HAP-1 (cell line): ENCODE data around the gene PPP3R2.
"Not testable (repeated sequence)": the region's sequence is repeated elsewhere in the genome, so short reads cannot be mapped to it uniquely, and the experiment has no call there.

Source experiments
- DNase-seq, 2 experiments: peaks; one replicate each; pipeline ENCODE4 v3.0.0-alpha.2; 2016 to 2020; ENCODE audit warnings: low spot score in 2 of 2
- H3K27me3 ChIP-seq: fragments of 250-450 bp; sonication (Bioruptor Pico); 2 replicates; pipeline ENCODE4 v1.5.1; 2020; ENCODE audit warnings: low read depth, mild to moderate bottlenecking, moderate library complexity
- H3K36me3 ChIP-seq: fragments of 250-450 bp; sonication (Bioruptor Pico); replicated peaks from 2 replicates; pipeline ENCODE4 v1.5.1; 2020; ENCODE audit warnings: mild to moderate bottlenecking
- H3K4me1 ChIP-seq: fragments of 250-450 bp; sonication (Bioruptor Pico); 2 replicates; pipeline ENCODE4 v1.5.1; 2020; ENCODE audit warnings: mild to moderate bottlenecking
- H3K4me3 ChIP-seq: fragments of 250-450 bp; sonication (Bioruptor Pico); 2 replicates; pipeline ENCODE4 v1.5.1; 2020; ENCODE audit warnings: mild to moderate bottlenecking, moderate library complexity
- H3K9me3 ChIP-seq: fragments of 250-450 bp; sonication (Bioruptor Pico); 2 replicates; pipeline ENCODE4 v1.5.1; 2020; ENCODE audit warnings: mild to moderate bottlenecking, moderate library complexity
- in situ Hi-C: fragments of 300-500 bp; cut with MboI; formaldehyde crosslinking; loops from 3 replicates; pipeline ENCODE4 v1.14.3; 2020; ENCODE audit warnings: low sequenced_read_pairs, inconsistent platforms, mixed read lengths

Gene PPP3R2

DNA sequence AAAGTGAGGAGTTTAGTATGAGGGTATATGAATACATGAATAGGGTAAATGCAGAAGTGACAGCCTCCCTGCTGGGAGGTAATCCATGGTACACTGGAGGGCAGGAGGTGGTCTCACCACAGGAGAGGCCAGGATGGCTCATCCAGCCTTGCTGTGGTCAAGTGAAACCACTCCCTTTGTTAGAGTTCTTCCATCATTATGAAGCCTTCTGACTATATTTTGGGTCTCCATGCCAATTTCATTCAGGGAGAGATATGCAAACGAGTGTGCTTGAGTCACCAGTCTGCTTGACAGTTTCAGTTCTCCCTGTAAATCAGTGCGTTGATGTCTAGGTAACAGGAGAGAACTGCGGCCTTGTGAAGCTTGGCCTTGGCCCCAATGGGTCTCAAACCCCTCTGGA lies 16.4 kb downstream of the PPP3R2 start:
- no peaks in the 10 kb centered on the region for H3K36me3 ChIP-seq
- no peak for DNase-seq
- H3K9me3 ChIP-seq = no peaks in the 10 kb centered on the region
- H3K4me3 ChIP-seq = no peak overlapping the region
- in situ Hi-C loops = no loop called here
- H3K4me1 ChIP-seq = peaks cover 9% of the 10 kb centered on the region; the same call in 1 of the 2 replicates
- H3K27me3 ChIP-seq = no peaks in the 10 kb centered on the region

- no peak overlapping the region for H3K4me3 ChIP-seq
- no peak for DNase-seq
- in situ Hi-C loops = no loop called here
- no peaks in the 10 kb centered on the region for H3K27me3 ChIP-seq
- no peaks in the 10 kb centered on the region for H3K9me3 ChIP-seq
- no peaks in the 10 kb centered on the region for H3K36me3 ChIP-seq
- peaks cover 4% of the 10 kb centered on the region; the same call in 1 of the 2 replicates for H3K4me1 ChIP-seq
Observed at GRCh38 chr9:101574731-101575333, 19.9 kb downstream of the PPP3R2 start.

- Histone ChIP-seq H3K36me3 (no peaks in the 10 kb centered on the region; the same call in 1 of the 2 replicates), H3K27me3 (no peaks in the 10 kb centered on the region)
- in situ Hi-C loops = no loop called here
Observed at GRCh38 chr9:101572316-101572715, 22.5 kb downstream of the PPP3R2 start.

GRCh38 chr9:101571114-101571513 lies 23.7 kb downstream of the PPP3R2 start:
- no peaks in the 10 kb centered on the region; the same call in 1 of the 2 replicates for H3K36me3 ChIP-seq

More at GRCh38 chr9:101572316-101572715, 22.5 kb downstream of the PPP3R2 start:
- Histone ChIP-seq H3K9me3 (no peaks in the 10 kb centered on the region), H3K4me3 (no peak overlapping the region), H3K4me1 (0 out of 2 replicates have a peak, but pooled peaks cover 2% of the 10 kb centered on the region)
- no peak for DNase-seq

DNA sequence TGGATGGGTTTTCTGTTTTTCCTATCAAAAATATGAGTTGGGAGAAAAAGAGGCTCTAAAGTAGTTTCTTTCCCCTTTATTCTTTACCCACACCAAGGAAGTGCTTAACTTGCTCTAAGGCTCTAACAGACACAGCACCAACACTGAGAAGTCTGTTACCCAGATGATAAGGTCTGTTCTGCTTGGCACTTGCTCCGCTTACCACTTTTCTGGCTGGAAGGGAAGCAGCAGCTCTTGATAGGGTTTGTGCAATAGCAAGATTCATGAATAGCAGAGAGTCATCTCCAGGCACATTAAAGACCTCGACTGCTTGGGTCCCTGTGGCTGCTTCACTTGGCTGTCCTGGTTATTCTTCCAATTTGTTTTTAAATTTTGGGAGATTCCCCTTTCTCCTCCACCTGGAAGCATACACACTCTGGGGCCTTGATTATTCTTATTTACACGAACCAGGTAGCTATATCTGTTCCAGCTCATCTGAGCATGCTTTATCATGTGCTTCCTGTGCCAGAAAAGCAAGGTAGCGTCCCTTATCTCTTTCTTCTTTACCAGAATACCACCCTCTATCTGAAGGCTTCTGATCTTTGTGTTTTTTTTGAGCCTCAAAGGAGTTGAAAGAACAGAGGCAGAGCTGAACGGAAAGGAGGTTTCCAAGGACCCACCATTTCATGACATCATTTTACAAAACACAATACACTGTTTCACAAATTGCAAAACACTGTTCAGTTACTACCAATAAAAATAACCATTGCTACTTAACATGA lies 24.8 kb downstream of the PPP3R2 start:
- H3K27me3 ChIP-seq = no peaks in the 10 kb centered on the region
- DNase-seq = no peak
- in situ Hi-C loops = no loop called here

More at GRCh38 chr9:101571114-101571513, 23.7 kb downstream of the PPP3R2 start:
- DNase-seq = no peak
- Histone ChIP-seq H3K4me3 (no peak overlapping the region), H3K9me3 (no peaks in the 10 kb centered on the region), H3K27me3 (no peaks in the 10 kb centered on the region), H3K4me1 (0 out of 2 replicates have a peak, but pooled peaks cover 2% of the 10 kb centered on the region)
- in situ Hi-C loops = no loop called here

GRCh38 chr9:101567725-101568350 lies 26.9 kb downstream of the PPP3R2 start:
- Histone ChIP-seq H3K9me3 (no peaks in the 10 kb centered on the region), H3K4me3 (no peak overlapping the region), H3K27me3 (no peaks in the 10 kb centered on the region), H3K36me3 (peaks cover 6% of the 10 kb centered on the region), H3K4me1 (0 out of 2 replicates have a peak, but pooled peaks cover 2% of the 10 kb centered on the region)
- no peak for DNase-seq
- in situ Hi-C loops = no loop called here

More for the DNA sequence above, 24.8 kb downstream of the PPP3R2 start:
- Histone ChIP-seq H3K36me3 (no peaks in the 10 kb centered on the region; the same call in 1 of the 2 replicates), H3K9me3 (no peaks in the 10 kb centered on the region), H3K4me3 (no peak overlapping the region), H3K4me1 (0 out of 2 replicates have a peak, but pooled peaks cover 2% of the 10 kb centered on the region)

- H3K27me3 ChIP-seq = no peaks in the 10 kb centered on the region
- 0 out of 2 replicates have a peak, but pooled peaks cover 2% of the 10 kb centered on the region for H3K4me1 ChIP-seq
- no peak overlapping the region for H3K4me3 ChIP-seq
- H3K9me3 ChIP-seq = no peaks in the 10 kb centered on the region
- in situ Hi-C loops = no loop called here
- peaks cover 13% of the 10 kb centered on the region for H3K36me3 ChIP-seq
- peak; percentile 20 to 33 for DNase-seq
Observed at GRCh38 chr9:101566904-101567724, 27.7 kb downstream of the PPP3R2 start.

GRCh38 chr9:101564252-101564651 lies 30.5 kb downstream of the PPP3R2 start:
- in situ Hi-C loops = no loop called here
- no peaks in the 10 kb centered on the region for H3K27me3 ChIP-seq
- H3K9me3 ChIP-seq = no peaks in the 10 kb centered on the region
- H3K4me3 ChIP-seq = no peak overlapping the region
- DNase-seq = no peak
- H3K4me1 ChIP-seq = peaks cover 3% of the 10 kb centered on the region; the same call in 1 of the 2 replicates
- peaks cover 35% of the 10 kb centered on the region for H3K36me3 ChIP-seq

DNA sequence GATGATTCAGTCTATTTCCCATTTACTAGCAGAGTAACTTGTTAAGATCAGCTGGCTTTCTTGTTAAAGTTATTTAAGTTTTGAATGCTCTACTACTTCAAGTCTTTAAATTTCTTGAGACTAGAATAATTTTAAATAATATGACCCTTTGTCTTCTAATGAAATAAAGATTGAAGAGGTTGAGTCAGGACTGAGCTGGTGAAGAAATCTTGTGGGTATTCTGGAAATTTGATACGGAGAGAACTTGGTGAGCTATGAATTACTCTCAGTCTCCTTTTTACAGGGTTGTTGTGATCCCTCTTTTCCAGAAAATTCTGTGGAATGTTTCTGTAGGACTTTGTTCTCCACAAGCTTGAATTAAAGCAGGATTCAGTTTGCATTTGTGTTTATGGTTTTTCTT lies 31.8 kb downstream of the PPP3R2 start:
- H3K4me1 ChIP-seq = peaks cover 3% of the 10 kb centered on the region; the same call in 1 of the 2 replicates
- no peak for DNase-seq
- in situ Hi-C loops = no loop called here
- H3K9me3 ChIP-seq = no peaks in the 10 kb centered on the region
- no peak overlapping the region for H3K4me3 ChIP-seq
- no peaks in the 10 kb centered on the region for H3K27me3 ChIP-seq
- H3K36me3 ChIP-seq = peaks cover 48% of the 10 kb centered on the region

DNA sequence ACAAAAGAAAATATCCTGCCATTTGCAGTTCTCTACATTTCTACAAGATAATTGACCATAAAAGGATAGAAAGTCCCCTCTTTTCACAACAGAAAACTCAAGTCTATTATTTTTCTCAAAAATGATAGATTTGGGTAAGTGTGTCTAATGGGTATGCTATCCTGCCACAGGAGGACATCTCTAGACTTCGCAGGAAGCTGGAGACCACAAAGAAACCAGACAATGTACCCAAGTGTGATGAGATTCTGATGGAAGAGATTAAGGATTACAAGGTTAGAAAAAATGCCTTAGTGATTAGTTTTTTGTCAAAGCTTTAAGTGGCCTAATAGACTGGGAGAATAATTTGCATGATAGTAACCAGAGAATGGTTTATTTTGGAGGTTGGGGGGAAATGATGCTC lies 33.0 kb downstream of the PPP3R2 start:
- Histone ChIP-seq H3K9me3 (no peaks in the 10 kb centered on the region), H3K4me3 (no peak overlapping the region), H3K4me1 (peaks cover 3% of the 10 kb centered on the region; the same call in 1 of the 2 replicates), H3K36me3 (peaks cover 57% of the 10 kb centered on the region), H3K27me3 (no peaks in the 10 kb centered on the region)
- DNase-seq = no peak
- in situ Hi-C loops = no loop called here

- in situ Hi-C loops = not testable (repeated sequence)
- peaks cover 59% of the 10 kb centered on the region for H3K36me3 ChIP-seq
Observed at GRCh38 chr9:101549472-101550098, 45.2 kb downstream of the PPP3R2 start.

GRCh38 chr9:101543098-101543735 lies 51.6 kb downstream of the PPP3R2 start:
- H3K27me3 ChIP-seq = no peaks in the 10 kb centered on the region
- no peak for DNase-seq
- H3K9me3 ChIP-seq = no peaks in the 10 kb centered on the region
- peaks cover 7% of the 10 kb centered on the region; the same call in 1 of the 2 replicates for H3K4me1 ChIP-seq
- no peak overlapping the region for H3K4me3 ChIP-seq
- in situ Hi-C loops = no loop called here
- peaks cover 26% of the 10 kb centered on the region for H3K36me3 ChIP-seq

More at GRCh38 chr9:101549472-101550098, 45.2 kb downstream of the PPP3R2 start:
- DNase-seq = peak in 1 of 2 experiments; percentile 20
- H3K4me1 ChIP-seq, H3K27me3 ChIP-seq, H3K4me3 ChIP-seq, H3K9me3 ChIP-seq: not testable (repeated sequence)
